NCI-H128 (cell line): ENCODE data around the gene ZRANB2.

Experiments used
- DNase-seq: peaks from one replicate; lab custom pipeline; 2025; ENCODE audit not compliant: unreplicated experiment; lab: John Stamatoyannopoulos, UW

The ZRANB2 gene

GRCh38 chr1:71071720-71072119 lies 9.1 kb downstream of the ZRANB2 start:
- DNase-seq = no peak

GRCh38 chr1:71068325-71069240 lies 12.3 kb downstream of the ZRANB2 start:
- no peak for DNase-seq

- no peak for DNase-seq
Observed at GRCh38 chr1:71054791-71055190, 26.0 kb downstream of the ZRANB2 start.

- no peak for DNase-seq
Observed at GRCh38 chr1:71054281-71054731, 26.5 kb downstream of the ZRANB2 start.

GRCh38 chr1:71053758-71054157 lies 27.1 kb downstream of the ZRANB2 start:
- no peak for DNase-seq

GRCh38 chr1:71053146-71053545 lies 27.7 kb downstream of the ZRANB2 start:
- DNase-seq = no peak

GRCh38 chr1:71049951-71050598 lies 30.8 kb downstream of the ZRANB2 start:
- DNase-seq = peak; percentile 16

- peak; percentile 15 for DNase-seq
Observed at GRCh38 chr1:71047635-71048607, 32.9 kb downstream of the ZRANB2 start, which contains the start of gene PTGER3. TSS of gene PTGER3 (minus strand) at chr1:71047816. CDS start at chr1:71047577, 239 bp downstream.

- no peak for DNase-seq
Observed at GRCh38 chr1:71046891-71047634, 33.8 kb downstream of the ZRANB2 start.

- no peak for DNase-seq
Observed at GRCh38 chr1:71045463-71046028, 35.3 kb downstream of the ZRANB2 start.

GRCh38 chr1:71044833-71045232 lies 36.0 kb downstream of the ZRANB2 start:
- DNase-seq = no peak

- DNase-seq = no peak
Observed at GRCh38 chr1:71043065-71043464, 37.8 kb downstream of the ZRANB2 start.

GRCh38 chr1:71041806-71042205 lies 39.0 kb downstream of the ZRANB2 start:
- no peak for DNase-seq

GRCh38 chr1:71039661-71040262 lies 41.1 kb downstream of the ZRANB2 start:
- DNase-seq = no peak

GRCh38 chr1:71038942-71039341 lies 41.9 kb downstream of the ZRANB2 start:
- no peak for DNase-seq

GRCh38 chr1:71037829-71038620 lies 42.8 kb downstream of the ZRANB2 start:
- no peak for DNase-seq

GRCh38 chr1:71037066-71037465 lies 43.8 kb downstream of the ZRANB2 start:
- DNase-seq = no peak

GRCh38 chr1:71033136-71033535 lies 47.7 kb downstream of the ZRANB2 start:
- no peak for DNase-seq

GRCh38 chr1:71031426-71031825 lies 49.4 kb downstream of the ZRANB2 start:
- DNase-seq = no peak
